ENCODE data around the gene ANKS6.

Gene ANKS6

GRCh38 chr9:98791608-98792490, 4.5 kb downstream of the ANKS6 start:
- H3K4me3 ChIP-seq (ENCODE audit: low read depth, low read length): no peak overlapping the region

GRCh38 chr9:98790842-98791607, 5.3 kb downstream of the ANKS6 start:
- H3K4me3 ChIP-seq (ENCODE audit: low read depth, low read length): no peak overlapping the region

- no peak overlapping the region for H3K4me3 ChIP-seq (ENCODE audit: low read depth, low read length)
Measured at GRCh38 chr9:98790134-98790841, 6.1 kb downstream of the ANKS6 start.

- no peak overlapping the region for H3K4me3 ChIP-seq (ENCODE audit: low read depth, low read length)
Measured at GRCh38 chr9:98789483-98790133, 6.7 kb downstream of the ANKS6 start.

- no peak overlapping the region for H3K4me3 ChIP-seq (ENCODE audit: low read depth, low read length)
Measured at GRCh38 chr9:98787766-98788335, 8.5 kb downstream of the ANKS6 start.

GRCh38 chr9:98786750-98787510, 9.4 kb downstream of the ANKS6 start:
- H3K4me3 ChIP-seq (ENCODE audit: low read depth, low read length): no peak overlapping the region

GRCh38 chr9:98784831-98785806, 11.2 kb downstream of the ANKS6 start:
- no peak overlapping the region for H3K4me3 ChIP-seq (ENCODE audit: low read depth, low read length)

- no peak overlapping the region for H3K4me3 ChIP-seq (ENCODE audit: low read depth, low read length)
Measured at GRCh38 chr9:98783518-98784226, 12.7 kb downstream of the ANKS6 start.

GRCh38 chr9:98781588-98782383, 14.6 kb downstream of the ANKS6 start:
- no peak overlapping the region for H3K4me3 ChIP-seq (ENCODE audit: low read depth, low read length)

GRCh38 chr9:98780059-98780749, 16.2 kb downstream of the ANKS6 start:
- no peak overlapping the region for H3K4me3 ChIP-seq (ENCODE audit: low read depth, low read length)

- no peak overlapping the region for H3K4me3 ChIP-seq (ENCODE audit: low read depth, low read length)
Measured at GRCh38 chr9:98778711-98779530, 17.4 kb downstream of the ANKS6 start.

GRCh38 chr9:98778251-98778650, 18.1 kb downstream of the ANKS6 start:
- no peak overlapping the region for H3K4me3 ChIP-seq (ENCODE audit: low read depth, low read length)

GRCh38 chr9:98777618-98778017, 18.7 kb downstream of the ANKS6 start:
- H3K4me3 ChIP-seq (ENCODE audit: low read depth, low read length): no peak overlapping the region

- H3K4me3 ChIP-seq (ENCODE audit: low read depth, low read length): no peak overlapping the region
Measured at GRCh38 chr9:98775831-98776441, 20.4 kb downstream of the ANKS6 start.

GRCh38 chr9:98774746-98775145, 21.6 kb downstream of the ANKS6 start:
- H3K4me3 ChIP-seq (ENCODE audit: low read depth, low read length): no peak overlapping the region
